ENCODE data around the gene AIMP2.
"Not testable (repeated sequence)": the region's sequence is repeated elsewhere in the genome, so short reads cannot be mapped to it uniquely, and the experiment has no call there.

- TF ChIP-seq POLR2A (IDR thresholded peaks at IDR 0.05; ENCODE audit: low read depth, low read length); NFE2L2 (IDR thresholded peaks at IDR 0.05; ENCODE audit: low read depth, low read length); MAFK (IDR thresholded peaks at IDR 0.05; ENCODE audit: low read depth, low read length); RAD21 (IDR thresholded peaks at IDR 0.05; ENCODE audit: low read length); SMC3 (IDR thresholded peaks at IDR 0.05; ENCODE audit: low read depth, low read length): not testable (repeated sequence)
- TF ChIP-seq, protein P1, sequence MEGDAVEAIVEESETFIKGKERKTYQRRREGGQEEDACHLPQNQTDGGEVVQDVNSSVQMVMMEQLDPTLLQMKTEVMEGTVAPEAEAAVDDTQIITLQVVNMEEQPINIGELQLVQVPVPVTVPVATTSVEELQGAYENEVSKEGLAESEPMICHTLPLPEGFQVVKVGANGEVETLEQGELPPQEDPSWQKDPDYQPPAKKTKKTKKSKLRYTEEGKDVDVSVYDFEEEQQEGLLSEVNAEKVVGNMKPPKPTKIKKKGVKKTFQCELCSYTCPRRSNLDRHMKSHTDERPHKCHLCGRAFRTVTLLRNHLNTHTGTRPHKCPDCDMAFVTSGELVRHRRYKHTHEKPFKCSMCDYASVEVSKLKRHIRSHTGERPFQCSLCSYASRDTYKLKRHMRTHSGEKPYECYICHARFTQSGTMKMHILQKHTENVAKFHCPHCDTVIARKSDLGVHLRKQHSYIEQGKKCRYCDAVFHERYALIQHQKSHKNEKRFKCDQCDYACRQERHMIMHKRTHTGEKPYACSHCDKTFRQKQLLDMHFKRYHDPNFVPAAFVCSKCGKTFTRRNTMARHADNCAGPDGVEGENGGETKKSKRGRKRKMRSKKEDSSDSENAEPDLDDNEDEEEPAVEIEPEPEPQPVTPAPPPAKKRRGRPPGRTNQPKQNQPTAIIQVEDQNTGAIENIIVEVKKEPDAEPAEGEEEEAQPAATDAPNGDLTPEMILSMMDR (conservative IDR thresholded peaks at IDR 0.05; ENCODE audit: low read depth, low read length), result not testable (repeated sequence)
Observed at GRCh38 chr7:5963205-5963604, 45.9 kb upstream of the AIMP2 start.
